Smooth muscle cell (in vitro differentiated cells): ENCODE measurements around the gene MAGEA10. TPM values are rescaled to one million over a fixed set of nuclear protein-coding genes. Genes with fewer than 3 reads are reported as not detected.
"Not testable (repeated sequence)": the region's sequence is repeated elsewhere in the genome, so short reads cannot be mapped to it uniquely, and the experiment has no call there.

Experiments
- DNase-seq: peaks from one replicate; lab custom pipeline; 2025; ENCODE audit not compliant: unreplicated experiment; lab: John Stamatoyannopoulos, UW
- H2AFZ ChIP-seq: fragments of 200-600 bp; sonication (generic); 2 replicates; pipeline ENCODE4 v1.6.0; 2016; ENCODE audit warnings: antibody characterized with exemption, low read depth, mild to moderate bottlenecking
- H3F3A ChIP-seq: fragments of 200-600 bp; sonication (generic); 2 replicates; pipeline ENCODE4 v1.6.0; 2017; ENCODE audit warnings: antibody characterized with exemption, low read depth
- H3K27ac ChIP-seq: fragments of 200-600 bp; sonication (generic); 2 replicates; pipeline ENCODE4 v1.5.1; 2016; ENCODE audit warnings: low read depth, mild to moderate bottlenecking
- H3K27me3 ChIP-seq: fragments of 200-600 bp; sonication (generic); 2 replicates; pipeline ENCODE4 v1.6.1; 2016; ENCODE audit warnings: low read depth, mild to moderate bottlenecking
- H3K36me3 ChIP-seq: fragments of 200-600 bp; sonication (generic); 2 replicates; pipeline ENCODE4 v1.5.1; 2016; ENCODE audit warnings: low read depth
- H3K4me1 ChIP-seq: fragments of 200-600 bp; sonication (generic); 2 replicates; pipeline ENCODE4 v1.5.1; 2016; ENCODE audit warnings: low read depth
- H3K4me2 ChIP-seq: fragments of 200-600 bp; sonication (generic); 2 replicates; pipeline ENCODE4 v1.6.0; 2016; ENCODE audit warnings: mild to moderate bottlenecking
- H3K4me3 ChIP-seq: fragments of 200-600 bp; sonication (generic); 2 replicates; pipeline ENCODE4 v1.5.1; 2016; ENCODE audit warnings: mild to moderate bottlenecking
- H3K79me2 ChIP-seq: fragments of 200-600 bp; sonication (generic); 2 replicates; pipeline ENCODE4 v1.6.0; 2016; ENCODE audit warnings: low read depth, mild to moderate bottlenecking
- H3K9ac ChIP-seq: fragments of 200-600 bp; sonication (generic); 2 replicates; pipeline ENCODE4 v1.6.0; 2016; ENCODE audit warnings: low read depth
- H3K9me3 ChIP-seq: fragments of 200-600 bp; sonication (generic); replicated peaks from 2 replicates; pipeline ENCODE4 v1.5.1; 2016; ENCODE audit warnings: low read depth
- H4K20me1 ChIP-seq: fragments of 200-600 bp; sonication (generic); 2 replicates; pipeline ENCODE4 v1.6.0; 2016; ENCODE audit warnings: low read depth
- WGBS: methylation state at CpG from one replicate; pipeline ENCODE4 v1.1.7; 2016; ENCODE audit warnings: low lambda C conversion rate; 5-methylcytosine and 5-hydroxymethylcytosine counted together
- polyA plus RNA-seq: library from polyadenylated mRNA; unstranded; fragments of >200 nt; fragmentation: Nextera tagmentation; extraction: Ambion mirVana; gene quantifications from 2 replicates; pipeline ENCODE4 v1.2.1, GENCODE V29; 2016
- total RNA-seq: library from RNA; depleted of rRNA; stranded (reverse); fragments of >200 nt; gene quantifications from 2 replicates; pipeline ENCODE4 v1.2.3, GENCODE V29; 2014
- TF ChIP-seq, protein P1 (sequence below): fragments of 200-600 bp; sonication (generic); IDR thresholded peaks from 2 replicates; pipeline ENCODE4 v1.5.1; 2017; ENCODE audit warnings: borderline replicate concordance, mild to moderate bottlenecking, antibody characterized with exemption; ENCODE audit not compliant: insufficient read depth, poor library complexity, severe bottlenecking

Gene MAGEA10
- total and polyA plus RNA-seq, 2 experiments from 2014 or later, result not detected

DNA sequence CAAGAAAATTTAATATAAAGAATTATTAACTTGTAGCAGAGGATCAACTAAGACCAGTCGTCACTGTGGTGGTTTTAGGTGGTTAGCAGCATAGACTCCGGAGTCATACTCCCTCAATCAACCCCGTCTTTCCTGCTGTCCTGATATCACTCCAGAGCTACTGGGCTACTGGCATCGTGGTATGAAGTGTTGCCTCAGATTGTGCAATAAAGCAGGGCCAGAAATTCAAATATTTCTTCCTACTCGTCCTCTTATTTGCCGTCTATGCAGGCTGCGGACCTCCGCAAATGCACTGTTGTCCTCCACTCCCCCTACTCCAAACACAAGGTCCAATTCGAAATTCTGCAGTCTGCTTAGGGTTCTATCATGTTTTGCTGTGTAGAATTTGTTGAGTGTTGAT lies 1.2 kb upstream of the MAGEA10 start:
- H3K9ac ChIP-seq, result no peak overlapping the region
- no peaks in the 10 kb centered on the region for H3K36me3 ChIP-seq
- no peak for DNase-seq
- H3K9me3 ChIP-seq, result no peaks in the 10 kb centered on the region
- no peak overlapping the region for H3K4me3 ChIP-seq
- 77% methylated on average over 9 of the region's 9 CpGs for WGBS
- H2AFZ ChIP-seq, result no peak overlapping the region
- H4K20me1 ChIP-seq, result no peaks in the 10 kb centered on the region
- no peak overlapping the region for H3K27ac ChIP-seq
- no peaks in the 10 kb centered on the region for H3K27me3 ChIP-seq
- H3K4me2 ChIP-seq, result no peak overlapping the region
- TF ChIP-seq, protein P1, sequence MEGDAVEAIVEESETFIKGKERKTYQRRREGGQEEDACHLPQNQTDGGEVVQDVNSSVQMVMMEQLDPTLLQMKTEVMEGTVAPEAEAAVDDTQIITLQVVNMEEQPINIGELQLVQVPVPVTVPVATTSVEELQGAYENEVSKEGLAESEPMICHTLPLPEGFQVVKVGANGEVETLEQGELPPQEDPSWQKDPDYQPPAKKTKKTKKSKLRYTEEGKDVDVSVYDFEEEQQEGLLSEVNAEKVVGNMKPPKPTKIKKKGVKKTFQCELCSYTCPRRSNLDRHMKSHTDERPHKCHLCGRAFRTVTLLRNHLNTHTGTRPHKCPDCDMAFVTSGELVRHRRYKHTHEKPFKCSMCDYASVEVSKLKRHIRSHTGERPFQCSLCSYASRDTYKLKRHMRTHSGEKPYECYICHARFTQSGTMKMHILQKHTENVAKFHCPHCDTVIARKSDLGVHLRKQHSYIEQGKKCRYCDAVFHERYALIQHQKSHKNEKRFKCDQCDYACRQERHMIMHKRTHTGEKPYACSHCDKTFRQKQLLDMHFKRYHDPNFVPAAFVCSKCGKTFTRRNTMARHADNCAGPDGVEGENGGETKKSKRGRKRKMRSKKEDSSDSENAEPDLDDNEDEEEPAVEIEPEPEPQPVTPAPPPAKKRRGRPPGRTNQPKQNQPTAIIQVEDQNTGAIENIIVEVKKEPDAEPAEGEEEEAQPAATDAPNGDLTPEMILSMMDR, result no peak
- H3K4me1 ChIP-seq, result no peaks in the 10 kb centered on the region
- no peaks in the 10 kb centered on the region for H3K79me2 ChIP-seq
- H3F3A ChIP-seq, result no peaks in the 10 kb centered on the region

DNA sequence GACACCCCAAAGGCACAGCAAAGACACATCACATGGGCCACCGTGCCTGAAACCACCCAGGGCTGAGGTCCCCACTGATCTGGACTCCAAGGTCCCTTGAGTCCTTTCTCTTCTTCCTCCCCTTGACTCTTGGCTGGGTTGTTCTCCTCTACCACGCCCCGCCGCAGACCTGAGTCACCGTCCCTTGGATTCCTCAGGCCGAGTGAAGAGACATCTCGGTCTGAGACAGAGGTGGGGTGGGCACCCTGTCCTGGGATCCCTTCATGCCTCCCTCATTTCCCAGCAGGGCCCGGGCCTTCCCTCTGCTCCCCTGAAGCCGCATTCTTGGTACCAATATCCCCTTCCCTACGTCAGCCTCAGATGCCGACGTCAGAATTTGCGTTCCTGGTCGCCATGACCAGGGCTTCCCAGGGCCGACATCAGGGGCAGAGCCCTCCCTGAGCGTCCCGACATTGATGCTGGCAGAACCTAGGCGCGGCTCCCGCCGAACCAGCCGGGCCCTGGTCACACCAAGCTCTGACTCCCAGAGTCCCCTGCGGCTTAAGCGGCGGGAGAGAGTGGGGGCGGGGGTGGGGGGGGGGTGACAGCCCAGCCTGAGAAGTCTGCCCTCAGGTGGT lies 498 bp downstream of the MAGEA10 start:
- TF ChIP-seq, protein P1, result no peak
- Histone ChIP-seq H3K4me1 (no peaks in the 10 kb centered on the region), H3K27ac (no peak overlapping the region), H3K9me3 (no peaks in the 10 kb centered on the region), H3K79me2 (no peaks in the 10 kb centered on the region), H3K9ac (no peak overlapping the region), H2AFZ (no peak overlapping the region), H3K4me3 (no peak overlapping the region), H3K4me2 (no peak overlapping the region), H4K20me1 (no peaks in the 10 kb centered on the region), H3K36me3 (no peaks in the 10 kb centered on the region), H3K27me3 (no peaks in the 10 kb centered on the region), H3F3A (no peaks in the 10 kb centered on the region)
- no peak for DNase-seq
- WGBS, result 89% methylated on average over 24 of the region's 26 CpGs

DNA sequence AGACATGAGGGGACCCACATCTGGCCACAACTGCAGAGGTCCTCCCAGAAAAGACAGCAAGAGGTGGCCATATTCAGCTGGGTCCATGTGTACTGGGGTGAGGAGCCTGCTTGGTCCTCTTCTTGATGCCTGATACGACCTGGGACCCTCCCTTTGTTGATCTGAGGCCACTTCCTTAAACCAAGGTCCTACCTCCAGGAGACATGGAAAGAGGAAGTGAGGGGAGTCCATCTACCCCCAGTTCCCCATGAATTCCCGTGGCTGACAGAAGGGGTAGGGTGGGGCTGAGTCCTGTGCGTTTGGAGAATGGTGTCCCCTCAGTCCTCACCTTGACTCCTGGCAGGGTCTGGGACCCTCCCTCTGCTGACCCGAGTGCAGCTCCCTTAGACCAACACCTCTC lies 2.1 kb downstream of the MAGEA10 start:
- TF ChIP-seq, protein P1, result no peak
- H3K27me3 ChIP-seq, result no peaks in the 10 kb centered on the region
- no peak overlapping the region for H3K4me2 ChIP-seq
- H3K9me3 ChIP-seq, result no peaks in the 10 kb centered on the region
- WGBS, result 76% methylated on average over 4 of the region's 4 CpGs
- H3F3A ChIP-seq, result no peaks in the 10 kb centered on the region
- H3K9ac ChIP-seq, result no peak overlapping the region
- no peaks in the 10 kb centered on the region for H3K36me3 ChIP-seq
- no peak overlapping the region for H2AFZ ChIP-seq
- no peaks in the 10 kb centered on the region for H3K4me1 ChIP-seq
- no peak for DNase-seq
- no peak overlapping the region for H3K4me3 ChIP-seq
- no peaks in the 10 kb centered on the region for H4K20me1 ChIP-seq
- H3K79me2 ChIP-seq, result no peaks in the 10 kb centered on the region
- H3K27ac ChIP-seq, result no peak overlapping the region

DNA sequence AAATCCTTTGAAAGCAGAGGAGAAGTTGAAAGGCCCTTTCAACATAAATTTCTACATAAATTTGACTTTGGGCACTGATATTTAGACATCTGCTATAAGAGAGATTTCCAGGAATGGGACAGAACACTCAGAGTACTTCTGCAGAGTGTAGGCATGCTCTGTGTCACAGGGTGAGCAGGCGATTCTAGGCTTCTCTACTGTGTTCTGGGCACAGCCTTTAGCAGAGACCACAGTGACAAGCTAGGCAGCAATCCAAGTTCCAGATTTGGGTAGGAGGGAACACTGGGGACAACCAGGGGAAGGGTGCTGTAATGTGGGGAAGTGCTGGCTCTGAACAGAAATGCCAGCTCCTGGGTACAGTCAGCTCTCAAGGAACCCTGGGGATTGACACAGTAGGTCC lies 6.9 kb downstream of the MAGEA10 start:
- no peak for DNase-seq
- WGBS, result 84% methylated on average over 1 of the region's 1 CpG
- Histone ChIP-seq H3K79me2 (no peaks in the 10 kb centered on the region), H3K36me3 (no peaks in the 10 kb centered on the region), H3K4me2 (no peak overlapping the region), H3K9ac (no peak overlapping the region), H2AFZ (no peak overlapping the region), H3K4me1 (no peaks in the 10 kb centered on the region), H3K4me3 (no peak overlapping the region), H3K27me3 (no peaks in the 10 kb centered on the region), H4K20me1 (no peaks in the 10 kb centered on the region), H3K9me3 (no peaks in the 10 kb centered on the region), H3F3A (no peaks in the 10 kb centered on the region), H3K27ac (no peak overlapping the region)
- TF ChIP-seq, protein P1, result no peak

DNA sequence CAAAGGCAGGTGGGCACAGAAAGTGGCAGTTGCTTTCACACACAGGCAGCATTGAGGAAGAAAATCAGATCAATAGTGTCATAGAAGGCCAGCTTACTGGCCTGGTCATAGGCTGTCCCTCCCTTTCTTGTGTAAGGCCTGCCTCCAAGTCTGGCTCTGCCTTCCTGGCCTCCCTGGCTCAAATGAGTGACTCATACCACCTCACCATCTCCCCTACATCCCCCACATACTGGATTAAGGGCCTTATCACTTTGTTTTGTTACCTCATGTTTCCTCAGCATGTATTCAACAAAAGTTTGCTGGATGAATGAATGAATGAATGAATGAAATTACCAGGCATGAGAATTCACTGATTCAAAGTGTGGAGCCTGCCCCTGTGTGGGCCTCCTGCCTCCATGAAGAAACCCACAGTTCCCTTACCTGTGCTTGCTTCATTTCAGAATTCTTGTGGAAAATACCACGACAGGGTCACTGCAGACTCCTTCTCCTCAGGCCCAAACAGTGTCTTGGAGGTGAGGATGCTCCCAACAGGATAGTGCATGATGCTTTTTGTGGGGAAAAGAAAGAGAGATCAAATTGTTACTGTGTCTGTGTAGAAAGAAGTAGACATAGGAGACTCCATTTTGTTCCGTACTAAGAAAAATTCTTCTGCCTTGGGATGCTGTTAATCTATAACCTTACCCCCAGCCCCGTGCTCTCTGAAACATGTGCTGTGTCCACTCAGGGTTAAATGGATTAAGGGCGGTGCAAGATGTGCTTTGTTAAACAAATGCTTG lies 9.1 kb downstream of the MAGEA10 start:
- not testable (repeated sequence) for H3K79me2 ChIP-seq, H3F3A ChIP-seq, H3K9ac ChIP-seq, H3K27ac ChIP-seq, H3K4me1 ChIP-seq, H3K4me3 ChIP-seq, H3K4me2 ChIP-seq, H2AFZ ChIP-seq, H3K9me3 ChIP-seq, H3K27me3 ChIP-seq, H4K20me1 ChIP-seq, H3K36me3 ChIP-seq, DNase-seq
- WGBS, result 69% methylated on average over 4 of the region's 4 CpGs
